Epithelial cell of esophagus (primary cell): ENCODE results near the gene CHRD.

Experiments used
- DNase-seq: peaks from one replicate; pipeline ENCODE4 v3.0.0; 2010; ENCODE audit warnings: low read depth
- H3K4me3 ChIP-seq: 2 replicates; pipeline ENCODE4 v1.5.1; 2011; ENCODE audit warnings: mild to moderate bottlenecking, low read length, control low read depth
- CTCF ChIP-seq: IDR thresholded peaks from 2 replicates; pipeline ENCODE4 v1.5.1; 2011; ENCODE audit warnings: low read depth, mild to moderate bottlenecking, low read length, control low read depth, inconsistent platforms; ENCODE audit not compliant: insufficient read depth; ENCODE audit errors: missing control alignments

The CHRD gene

DNA sequence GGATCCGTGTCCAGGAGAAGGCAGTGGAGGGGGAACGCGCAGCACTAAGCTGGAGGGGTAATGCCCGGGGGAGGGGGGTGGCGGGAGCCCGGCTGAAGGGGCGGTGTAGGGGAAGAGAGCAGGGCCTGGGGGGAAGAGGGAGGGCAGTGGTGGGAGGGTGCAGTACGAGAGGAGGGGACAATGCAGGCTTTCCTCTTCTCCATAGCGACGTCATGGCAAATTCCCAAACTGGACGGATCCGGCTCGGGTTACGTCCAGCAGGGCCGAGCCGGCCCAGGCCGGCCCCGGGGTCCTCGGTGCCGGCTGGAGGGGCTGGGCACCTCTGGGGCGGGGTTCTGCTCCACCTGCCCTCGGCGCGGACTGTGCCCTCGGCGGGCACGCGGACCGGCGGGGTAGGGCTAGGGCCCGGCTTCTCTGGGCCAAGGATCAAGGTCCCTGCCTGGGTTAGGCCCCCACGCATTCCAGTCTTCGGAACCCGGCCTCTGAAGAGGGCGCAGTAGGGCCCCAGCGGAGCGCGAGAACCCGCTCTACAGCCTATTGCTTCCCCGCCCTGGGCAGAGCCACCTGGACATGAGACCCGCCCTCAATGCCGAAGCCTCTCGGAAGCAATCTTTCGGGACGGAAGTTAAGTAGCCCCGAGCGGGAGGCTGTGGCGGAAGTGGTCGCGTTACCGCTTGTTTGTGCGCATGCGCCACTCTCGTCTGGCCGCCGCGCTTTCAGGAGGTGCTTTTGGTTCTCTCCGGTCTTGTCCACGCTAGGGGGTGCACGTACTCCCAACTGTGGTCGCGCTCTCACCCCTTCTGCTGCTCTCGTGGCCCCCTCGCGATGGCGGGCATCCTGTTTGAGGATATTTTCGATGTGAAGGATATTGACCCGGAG is 16.9 kb upstream of the CHRD start:
- peak; percentile 98 for DNase-seq
- H3K4me3 ChIP-seq = peak overlapping the region; percentile 96
- peak; percentile 52 for TF ChIP-seq CTCF

DNA sequence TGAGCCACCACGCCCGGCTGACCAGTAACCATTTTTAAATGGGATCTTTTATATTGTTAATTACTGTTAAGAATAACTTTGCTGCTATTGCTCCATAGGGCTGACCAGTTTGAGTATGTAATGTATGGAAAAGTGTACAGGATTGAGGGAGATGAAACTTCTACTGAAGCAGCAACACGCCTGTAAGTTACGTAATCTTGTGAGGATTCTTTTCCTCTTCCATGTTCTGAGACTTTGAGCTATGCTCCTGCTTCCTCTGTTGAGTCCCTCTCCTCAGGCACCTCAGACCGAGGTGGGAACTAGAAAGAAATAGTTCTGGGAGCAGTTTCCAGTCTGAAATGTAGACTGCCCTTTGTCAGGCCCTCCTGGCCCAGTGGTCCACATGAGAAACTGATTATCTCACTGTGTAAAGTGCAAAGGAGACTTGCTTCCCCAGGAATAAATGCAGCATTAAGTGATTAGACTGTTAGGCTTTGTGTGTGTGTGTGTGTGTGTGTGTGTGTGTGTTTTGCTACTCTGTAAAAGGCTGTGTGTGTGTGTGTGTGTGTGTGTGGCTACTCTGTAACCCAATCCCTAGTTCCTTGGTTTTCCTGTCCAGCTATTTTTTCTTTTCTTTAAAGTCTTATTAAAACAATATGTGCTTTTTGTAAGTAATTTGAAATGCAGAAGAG is 13.1 kb upstream of the CHRD start:
- TF ChIP-seq CTCF = no peak
- no peak overlapping the region for H3K4me3 ChIP-seq
- no peak for DNase-seq

- no peak for DNase-seq
- no peak for TF ChIP-seq CTCF
These were observed 11.7 kb upstream of the CHRD start for GRCh38 chr3:184368116-184368515.

GRCh38 chr3:184368586-184369183 is 11.2 kb upstream of the CHRD start:
- no peak for DNase-seq
- no peak for TF ChIP-seq CTCF
- H3K4me3 ChIP-seq = no peak overlapping the region

More at GRCh38 chr3:184368116-184368515, 11.7 kb upstream of the CHRD start:
- no peak overlapping the region for H3K4me3 ChIP-seq

DNA sequence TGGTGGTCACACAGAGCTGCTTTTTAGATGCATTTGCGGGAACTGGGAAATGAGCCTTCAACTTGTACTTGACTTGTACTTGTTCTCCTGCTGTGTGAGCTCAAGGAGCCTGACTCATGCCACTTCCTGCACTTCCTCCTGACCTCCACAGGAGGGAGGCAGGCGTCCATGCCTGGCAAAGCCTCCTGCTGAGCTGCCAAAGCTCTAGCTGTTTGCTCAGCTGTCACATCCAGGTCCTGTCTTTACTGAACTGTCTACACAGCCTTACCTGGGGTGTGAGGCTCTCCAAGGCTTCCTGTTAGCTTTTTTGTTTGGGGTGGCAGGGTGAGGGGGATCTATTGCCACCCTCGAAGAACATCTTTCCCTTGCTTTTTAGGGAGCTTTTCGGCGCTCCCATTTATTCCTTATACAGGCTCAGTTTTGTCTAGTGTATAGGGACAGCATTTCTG is 8.3 kb upstream of the CHRD start:
- peak; percentile 88 for DNase-seq
- peak; percentile 100 for TF ChIP-seq CTCF

GRCh38 chr3:184372296-184372821 is 7.5 kb upstream of the CHRD start:
- no peak for TF ChIP-seq CTCF
- H3K4me3 ChIP-seq = no peak overlapping the region
- DNase-seq = no peak

More for the DNA sequence above, 8.3 kb upstream of the CHRD start:
- no peak overlapping the region for H3K4me3 ChIP-seq
